Prostate gland (tissue), 2 donors: Measurements from ENCODE around the gene PFKP.

Experiments
- CTCF ChIP-seq, 4 experiments: fragments of 200-600 bp in 2 of 4; fragments of 450-650 bp in 2 of 4; sonication (generic) in 2 of 4; IDR thresholded peaks; 1 replicate in 3 of 4; 2 replicates in 1 of 4; pipeline ENCODE4 v1.5.1; 2016 to 2019; ENCODE audit warnings: antibody characterized with exemption in 4 of 4, mild to moderate bottlenecking in 2 of 4, moderate library complexity in 2 of 4
- POLR2A ChIP-seq: fragments of 450-650 bp; IDR thresholded peaks from one replicate; pipeline ENCODE4 v1.6.1; 2016; ENCODE audit warnings: antibody characterized with exemption, mild to moderate bottlenecking

GRCh38 chr10:3057946-3058345 lies 9.4 kb upstream of the PFKP start:
- TF ChIP-seq CTCF (IDR thresholded peaks at IDR 0.05) = no peak
- no peak for TF ChIP-seq POLR2A
